ENCODE results near the gene AGPAT3.

DNA sequence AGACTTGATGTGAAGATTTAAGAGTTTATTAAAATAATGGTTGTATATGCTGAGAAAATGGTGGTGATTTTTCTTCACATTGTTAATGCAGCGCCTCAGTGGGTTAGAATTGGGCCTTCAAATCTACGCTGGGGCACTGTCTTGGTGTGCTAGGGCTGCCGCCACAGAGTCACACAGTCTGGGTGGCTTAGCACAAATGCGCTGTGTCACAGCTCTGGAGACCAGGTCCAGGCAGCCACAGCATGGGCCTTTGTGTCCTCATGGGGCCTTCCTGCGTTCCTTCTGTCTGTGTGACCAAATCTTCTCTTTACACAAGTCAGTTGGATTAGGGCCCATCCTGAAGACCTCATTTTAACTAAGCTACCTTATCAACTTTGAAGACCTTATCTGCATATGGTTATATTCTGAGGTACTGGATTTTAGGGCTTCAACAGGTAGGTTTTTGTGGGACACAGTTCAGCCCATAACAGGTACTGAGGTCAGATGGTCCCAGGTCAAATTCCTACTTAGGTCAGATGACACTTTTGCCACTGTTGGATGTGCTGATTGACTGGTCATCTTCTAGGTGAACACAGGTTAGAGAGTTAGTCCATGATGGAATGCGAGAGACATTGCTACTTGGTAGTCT lies 164.6 kb downstream of the AGPAT3 start:
- TF ChIP-seq, protein P1, sequence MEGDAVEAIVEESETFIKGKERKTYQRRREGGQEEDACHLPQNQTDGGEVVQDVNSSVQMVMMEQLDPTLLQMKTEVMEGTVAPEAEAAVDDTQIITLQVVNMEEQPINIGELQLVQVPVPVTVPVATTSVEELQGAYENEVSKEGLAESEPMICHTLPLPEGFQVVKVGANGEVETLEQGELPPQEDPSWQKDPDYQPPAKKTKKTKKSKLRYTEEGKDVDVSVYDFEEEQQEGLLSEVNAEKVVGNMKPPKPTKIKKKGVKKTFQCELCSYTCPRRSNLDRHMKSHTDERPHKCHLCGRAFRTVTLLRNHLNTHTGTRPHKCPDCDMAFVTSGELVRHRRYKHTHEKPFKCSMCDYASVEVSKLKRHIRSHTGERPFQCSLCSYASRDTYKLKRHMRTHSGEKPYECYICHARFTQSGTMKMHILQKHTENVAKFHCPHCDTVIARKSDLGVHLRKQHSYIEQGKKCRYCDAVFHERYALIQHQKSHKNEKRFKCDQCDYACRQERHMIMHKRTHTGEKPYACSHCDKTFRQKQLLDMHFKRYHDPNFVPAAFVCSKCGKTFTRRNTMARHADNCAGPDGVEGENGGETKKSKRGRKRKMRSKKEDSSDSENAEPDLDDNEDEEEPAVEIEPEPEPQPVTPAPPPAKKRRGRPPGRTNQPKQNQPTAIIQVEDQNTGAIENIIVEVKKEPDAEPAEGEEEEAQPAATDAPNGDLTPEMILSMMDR (IDR thresholded peaks at IDR 0.05), result no peak
- TF ChIP-seq EP300 (IDR thresholded peaks at IDR 0.05), result no peak
- TF ChIP-seq POLR2A (IDR thresholded peaks at IDR 0.05), result no peak

Data from ovary (tissue), 3 donors.